Stimulated activated CD4-positive, alpha-beta T cell treated with anti-CD3 and anti-CD28 coated beads, TNF-alpha, amount 100 ng/mL, for 4 hours (primary cell): ENCODE results near the gene TMCC2.
"Not testable (repeated sequence)": the region's sequence is repeated elsewhere in the genome, so short reads cannot be mapped to it uniquely, and the experiment has no call there.

Source experiments
- DNase-seq, 3 experiments: peaks; one replicate each; pipeline ENCODE4 v3.0.0-alpha.2; 2020; ENCODE audit warnings: low read depth in 3 of 3

TMCC2 gene

GRCh38 chr1:205280666-205281395 is 53.1 kb downstream of the TMCC2 start:
- DNase-seq: not testable (repeated sequence)

DNA sequence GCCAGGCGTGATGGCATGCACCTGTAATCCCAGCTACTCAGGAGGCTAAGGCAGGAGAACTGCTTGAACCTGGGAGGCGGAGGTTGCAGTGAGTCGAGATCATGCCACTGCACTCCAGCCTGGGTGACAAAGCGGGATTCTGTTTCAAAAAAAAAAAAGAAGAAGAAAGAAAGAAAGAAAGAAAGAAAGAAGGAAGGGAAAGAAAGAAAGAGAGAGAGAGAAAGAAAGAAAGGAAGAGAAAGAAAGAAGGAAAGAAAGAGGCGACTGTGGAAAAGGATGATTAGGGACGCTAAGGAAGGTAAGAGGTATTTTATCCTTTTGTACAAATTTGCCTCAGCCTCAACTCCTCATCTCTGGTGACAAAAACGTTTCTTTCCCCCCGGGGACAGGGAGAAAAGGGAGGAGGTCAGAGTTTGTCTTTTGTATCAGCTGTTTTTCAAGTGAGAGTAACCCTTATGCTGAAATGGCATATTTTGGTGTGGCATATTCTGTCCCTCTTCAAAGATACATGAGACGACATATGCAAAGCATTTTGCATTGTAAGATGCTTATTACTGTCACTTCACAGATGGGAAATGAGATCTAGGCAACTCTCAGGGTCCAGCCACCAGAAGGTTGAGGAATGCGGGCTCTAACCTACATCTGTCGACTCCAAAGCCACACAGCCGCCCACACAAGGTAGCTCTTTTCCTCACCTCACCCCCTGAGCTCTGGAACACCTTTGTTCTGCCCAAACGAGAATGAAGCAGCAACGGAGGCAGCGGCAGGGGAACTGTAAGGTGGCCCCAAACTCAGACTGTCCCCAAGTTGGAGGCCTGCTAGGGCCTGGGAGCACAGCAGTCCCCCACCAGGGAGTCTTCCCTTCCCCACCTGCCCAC is 55.8 kb downstream of the TMCC2 start:
- no peak for DNase-seq

DNA sequence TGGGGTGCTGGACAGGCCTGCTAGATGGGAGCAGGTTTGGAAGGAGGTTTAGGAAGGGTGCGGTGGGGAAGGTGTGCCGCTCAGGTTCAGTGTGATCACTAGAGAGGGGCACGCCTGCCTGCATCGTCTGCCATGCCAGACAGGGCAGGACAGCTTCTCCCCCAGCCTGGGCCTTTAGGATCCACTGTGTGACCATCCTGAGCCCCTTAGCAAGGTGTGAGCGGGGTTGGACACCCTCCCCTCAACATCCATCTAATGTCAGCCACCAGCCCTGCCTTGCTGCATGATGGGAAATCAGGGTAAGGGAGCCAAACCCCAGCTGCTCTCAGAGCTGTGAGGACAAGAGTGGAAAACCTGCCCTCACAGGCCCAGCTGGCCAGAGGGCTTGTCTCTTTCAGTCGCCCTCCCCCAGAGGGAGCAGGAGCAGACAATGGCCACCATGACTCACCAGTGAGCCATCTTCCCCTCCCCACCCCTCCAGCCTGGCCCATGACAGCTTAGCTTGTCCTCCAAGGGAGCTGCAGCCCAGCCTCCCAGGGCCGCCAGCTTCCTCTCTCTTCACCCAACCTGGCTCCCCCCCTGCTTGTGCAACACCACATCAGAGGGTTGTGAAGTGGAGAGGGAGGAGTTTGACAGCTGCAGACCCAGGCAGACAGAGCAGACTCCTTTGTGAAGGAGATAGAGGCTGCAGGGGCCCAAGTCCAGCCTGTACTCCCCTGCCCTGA is 56.8 kb downstream of the TMCC2 start:
- peak; percentile 41 to 78 (median 61) for DNase-seq

DNA sequence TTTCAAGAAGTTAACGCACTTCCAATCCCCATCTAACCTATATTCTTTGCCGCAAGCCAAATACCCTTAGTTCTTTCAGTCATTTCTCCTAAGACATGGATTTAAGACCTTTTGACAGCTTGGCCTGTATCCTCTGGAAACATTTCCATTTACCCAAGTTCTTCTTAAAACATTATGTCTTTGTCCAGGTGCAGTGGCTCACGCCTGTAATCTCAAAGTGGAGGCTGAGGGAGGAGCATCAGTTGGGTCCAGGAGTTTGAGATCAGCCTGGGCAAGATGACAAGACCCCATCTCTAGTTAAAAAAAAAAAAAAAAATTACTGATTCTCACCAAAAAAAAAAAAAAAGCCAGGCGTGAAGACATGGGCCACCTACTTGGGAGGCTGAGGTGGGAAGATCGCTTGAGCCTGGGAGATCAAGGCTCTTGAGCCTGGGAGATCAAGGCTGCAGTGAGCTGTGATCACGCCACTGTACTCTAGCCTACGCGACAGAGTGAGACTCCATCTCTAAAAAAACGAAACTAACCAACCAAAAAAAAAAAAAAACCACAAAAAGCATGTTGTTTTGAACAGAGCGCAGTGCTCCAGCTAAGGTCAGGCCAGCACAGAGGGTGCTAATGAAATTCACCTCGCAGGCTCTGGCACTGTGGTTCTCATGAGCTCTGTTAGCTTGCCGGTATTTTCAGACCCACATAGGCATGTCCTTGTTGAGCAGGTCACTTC is 57.8 kb downstream of the TMCC2 start:
- DNase-seq: peak in 1 of 3 experiments; percentile 17

- peak in 1 of 3 experiments; percentile 16 for DNase-seq
Measured at GRCh38 chr1:205286335-205286950, 58.7 kb downstream of the TMCC2 start.

GRCh38 chr1:205287076-205287475 is 59.3 kb downstream of the TMCC2 start:
- DNase-seq: no peak

DNA sequence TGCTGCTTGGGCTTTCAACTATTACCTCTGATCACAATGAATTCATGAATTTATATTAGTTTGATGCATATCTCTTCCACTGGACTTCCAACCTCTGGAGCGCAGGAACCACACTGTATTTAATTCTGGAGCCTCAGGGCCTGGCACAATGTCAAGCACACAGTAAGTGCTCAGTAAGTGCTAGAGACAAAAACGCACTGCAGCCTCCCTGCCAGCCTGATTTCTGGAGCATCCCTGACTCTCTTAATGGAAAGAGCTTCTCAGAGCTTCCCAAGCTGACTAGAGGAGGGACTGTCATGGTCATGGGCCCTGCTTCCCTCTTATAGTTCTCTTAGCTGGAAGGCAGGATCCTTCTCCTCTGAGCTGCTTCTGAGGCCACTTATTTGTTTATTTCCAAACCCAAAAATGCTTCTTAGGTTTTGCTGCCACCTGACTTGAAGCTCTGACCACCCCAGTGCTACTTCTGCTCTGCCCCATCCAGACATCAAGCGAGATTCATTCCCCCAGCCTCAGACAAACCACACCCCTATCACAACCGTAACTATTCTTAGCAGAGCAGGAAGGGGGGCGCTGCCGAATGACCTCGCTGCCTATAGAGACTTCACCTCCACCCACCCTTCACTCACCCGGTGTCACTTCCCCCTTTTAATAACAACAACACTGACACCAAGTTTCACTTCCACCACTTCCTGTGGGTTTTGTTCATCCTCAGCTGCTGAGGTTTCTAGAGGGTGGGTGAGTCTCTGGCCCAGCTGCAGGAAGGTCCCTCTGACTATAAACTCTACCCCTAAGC is 60.2 kb downstream of the TMCC2 start:
- peak in 2 of 3 experiments; percentile 45 to 60 for DNase-seq

GRCh38 chr1:205291596-205291995 is 63.9 kb downstream of the TMCC2 start:
- DNase-seq: no peak

GRCh38 chr1:205293350-205294074 is 65.8 kb downstream of the TMCC2 start:
- DNase-seq: no peak

DNA sequence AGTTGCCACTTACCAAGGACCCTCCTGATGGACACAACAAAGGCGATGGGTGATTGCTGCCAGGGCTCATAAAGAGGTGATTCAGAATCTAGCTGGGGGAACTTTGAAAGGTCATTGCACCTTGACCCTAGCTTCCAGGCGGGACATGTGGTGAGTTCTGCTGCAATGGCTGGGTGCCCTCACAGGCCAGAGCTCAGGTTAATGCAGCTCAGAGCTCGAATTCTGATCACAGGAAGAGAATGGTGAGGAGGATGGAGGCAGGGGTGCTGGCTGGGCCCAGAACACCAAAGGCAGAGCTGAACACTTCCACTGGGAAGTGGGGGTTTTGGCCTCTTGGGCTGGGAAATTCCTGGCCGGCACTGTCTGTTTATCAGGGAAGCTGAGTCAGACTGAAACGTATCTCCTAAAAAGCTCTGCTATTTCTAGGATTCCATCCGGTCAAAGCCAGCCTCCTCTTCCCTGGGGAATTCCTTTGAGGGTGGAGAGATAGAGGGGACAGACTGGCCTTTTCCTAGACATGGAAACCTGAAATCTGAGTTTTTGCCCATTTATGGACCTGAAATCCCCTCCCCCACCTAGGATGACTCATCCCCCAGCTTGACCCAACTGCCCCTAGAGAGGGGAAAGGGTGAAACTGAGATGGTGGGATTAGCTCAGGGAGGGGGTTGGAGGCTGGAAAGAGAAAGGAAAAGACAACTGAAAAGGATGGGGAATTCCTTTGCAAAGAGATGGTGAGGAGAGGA is 66.6 kb downstream of the TMCC2 start:
- no peak for DNase-seq

DNA sequence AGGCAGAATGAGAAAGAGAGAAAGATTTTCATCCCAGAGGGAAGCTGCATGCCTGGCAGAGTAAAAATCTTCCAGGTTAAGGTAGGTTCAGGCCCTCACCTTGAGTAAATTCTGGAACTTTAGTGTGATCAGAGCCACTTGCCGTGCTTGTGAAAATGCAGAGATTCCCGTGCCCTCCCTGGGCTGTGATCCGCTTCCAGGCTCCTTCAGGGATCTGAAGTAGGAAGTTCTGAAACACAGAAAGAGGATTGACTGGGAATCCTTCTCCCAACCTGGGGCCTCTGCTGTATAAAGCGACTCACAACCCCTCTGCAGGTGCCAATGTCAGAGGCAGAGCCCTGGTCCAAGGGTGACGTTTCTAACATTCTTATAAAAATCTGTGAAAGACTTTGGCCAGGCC is 67.2 kb downstream of the TMCC2 start:
- DNase-seq: no peak

GRCh38 chr1:205296154-205296553 is 68.4 kb downstream of the TMCC2 start:
- no peak for DNase-seq

GRCh38 chr1:205297546-205298177 is 69.9 kb downstream of the TMCC2 start:
- not testable (repeated sequence) for DNase-seq

DNA sequence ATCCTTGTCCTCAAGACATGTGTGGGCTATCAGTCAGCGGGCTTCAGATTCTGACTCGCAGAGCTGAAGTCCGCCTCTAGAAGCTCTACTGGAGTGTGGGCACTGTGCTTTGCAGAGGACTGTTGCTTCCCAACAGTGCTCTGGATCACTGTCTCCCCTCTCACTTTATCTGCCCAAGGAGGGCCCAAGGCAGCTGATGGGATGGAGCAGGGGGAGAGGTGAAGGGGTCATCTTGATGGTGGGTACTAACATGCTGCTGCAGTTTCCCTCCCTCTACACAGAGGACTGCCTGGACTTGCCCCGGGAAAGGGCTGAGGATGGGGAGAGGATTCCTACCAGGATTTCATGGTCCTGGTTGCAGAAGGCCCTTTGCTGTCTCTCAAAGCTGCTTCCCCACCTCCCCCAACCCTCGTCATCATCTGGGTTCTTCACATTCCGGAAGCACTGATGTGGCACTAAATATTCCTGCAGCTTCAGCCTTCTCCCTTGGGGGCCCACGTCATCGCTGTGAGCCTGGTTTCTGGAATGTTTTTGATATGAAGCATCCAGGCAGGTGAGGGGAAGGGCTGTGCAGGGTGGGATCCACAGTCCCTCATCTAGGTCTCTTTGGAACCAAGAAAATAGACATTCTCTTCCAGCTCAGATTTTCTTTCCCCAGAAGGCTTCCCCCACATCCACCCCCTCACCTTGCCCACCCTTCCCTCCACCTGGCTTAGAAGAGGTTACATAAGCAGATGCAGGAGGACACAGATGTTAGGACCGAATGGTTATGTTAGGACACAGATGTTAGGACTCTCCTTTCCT is 70.6 kb downstream of the TMCC2 start:
- no peak for DNase-seq

GRCh38 chr1:205300149-205300548 is 72.4 kb downstream of the TMCC2 start:
- no peak for DNase-seq

DNA sequence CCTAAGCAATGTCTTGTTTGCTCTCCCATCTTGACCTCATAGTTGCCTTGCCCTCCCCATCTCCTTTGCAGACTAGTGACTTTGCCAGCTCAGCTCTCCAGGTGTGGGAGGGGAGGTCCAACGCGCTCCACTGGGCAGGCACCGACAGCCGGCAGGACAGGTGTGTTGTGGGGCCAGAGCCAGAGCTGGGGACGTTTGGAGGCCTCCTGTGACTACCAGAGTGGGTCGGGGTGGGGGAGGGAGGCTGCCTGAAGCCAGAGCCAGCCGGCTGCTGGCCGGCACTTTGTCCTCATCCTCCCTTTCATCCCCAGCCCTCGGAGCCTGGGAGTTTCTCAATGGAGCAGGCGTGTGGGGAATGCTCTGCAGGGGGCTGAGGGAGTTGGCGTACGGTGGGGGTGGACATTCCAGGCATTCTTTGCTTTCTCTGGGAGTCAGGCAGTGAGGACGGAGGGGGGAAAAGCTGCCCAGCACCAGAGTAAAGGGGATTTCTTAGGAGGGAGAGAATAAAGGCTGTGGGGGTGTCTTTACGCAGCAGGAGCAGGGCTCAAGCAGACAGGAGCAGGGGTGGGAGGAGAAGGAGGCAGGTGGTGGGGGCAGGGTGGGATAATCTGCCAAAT is 73.6 kb downstream of the TMCC2 start:
- no peak for DNase-seq
